RPMI8226 (cell line): ENCODE measurements around the gene PLEKHM2.
"Not testable (repeated sequence)": the region's sequence is repeated elsewhere in the genome, so short reads cannot be mapped to it uniquely, and the experiment has no call there.

Source experiments
- DNase-seq: peaks from one replicate; pipeline ENCODE4 v3.0.0-alpha.2; 2015

The PLEKHM2 gene

DNA sequence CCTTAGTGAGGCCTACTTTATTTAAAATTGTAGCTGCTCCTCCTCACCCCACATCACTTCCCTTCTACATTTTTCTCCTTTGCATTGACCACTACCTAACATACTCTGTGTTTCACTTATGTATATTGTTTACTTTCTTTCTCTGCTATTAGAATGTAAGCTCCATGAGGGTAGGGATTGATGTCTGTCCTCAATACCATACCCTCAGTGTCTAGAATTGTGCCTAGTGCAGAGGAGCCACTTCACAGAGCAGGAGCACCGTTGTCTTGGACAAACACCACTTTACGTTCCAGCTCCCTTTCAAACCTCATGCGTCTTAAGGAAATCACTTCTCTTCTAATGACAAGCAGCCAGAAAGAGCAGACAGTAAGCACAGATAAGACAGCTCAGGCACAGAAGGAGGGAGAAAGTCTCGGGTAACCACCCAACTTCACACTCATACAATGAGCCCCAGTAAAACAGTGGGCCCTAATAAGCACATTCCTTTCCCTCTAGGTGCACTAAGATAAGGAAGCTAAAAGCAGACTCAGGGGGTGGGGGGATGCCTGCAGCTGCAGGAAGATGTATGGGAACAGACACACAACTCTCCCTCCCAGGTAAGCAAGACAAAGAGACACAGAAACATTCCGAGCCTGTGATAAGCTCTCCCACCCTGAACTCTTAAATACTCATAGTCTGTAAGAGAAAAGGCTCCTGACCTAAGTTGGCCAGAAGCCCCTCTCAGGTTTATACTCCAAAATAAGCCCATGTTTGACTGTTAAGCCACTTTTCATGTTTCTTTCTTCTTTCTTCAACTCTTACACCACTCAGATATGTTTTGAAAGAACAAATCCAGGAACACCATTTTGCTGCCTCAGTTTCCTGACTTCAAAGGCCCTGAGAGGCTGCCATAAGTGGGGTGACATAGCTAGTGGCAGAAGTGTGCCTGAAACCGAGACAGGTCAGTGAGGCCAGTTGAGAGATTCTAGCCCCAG lies 7.1 kb upstream of the PLEKHM2 start:
- DNase-seq: no peak

GRCh38 chr1:15678578-15678977 lies 5.5 kb upstream of the PLEKHM2 start:
- peak; percentile 62 for DNase-seq

- no peak for DNase-seq
Observed at GRCh38 chr1:15680131-15680530, 4.0 kb upstream of the PLEKHM2 start.

DNA sequence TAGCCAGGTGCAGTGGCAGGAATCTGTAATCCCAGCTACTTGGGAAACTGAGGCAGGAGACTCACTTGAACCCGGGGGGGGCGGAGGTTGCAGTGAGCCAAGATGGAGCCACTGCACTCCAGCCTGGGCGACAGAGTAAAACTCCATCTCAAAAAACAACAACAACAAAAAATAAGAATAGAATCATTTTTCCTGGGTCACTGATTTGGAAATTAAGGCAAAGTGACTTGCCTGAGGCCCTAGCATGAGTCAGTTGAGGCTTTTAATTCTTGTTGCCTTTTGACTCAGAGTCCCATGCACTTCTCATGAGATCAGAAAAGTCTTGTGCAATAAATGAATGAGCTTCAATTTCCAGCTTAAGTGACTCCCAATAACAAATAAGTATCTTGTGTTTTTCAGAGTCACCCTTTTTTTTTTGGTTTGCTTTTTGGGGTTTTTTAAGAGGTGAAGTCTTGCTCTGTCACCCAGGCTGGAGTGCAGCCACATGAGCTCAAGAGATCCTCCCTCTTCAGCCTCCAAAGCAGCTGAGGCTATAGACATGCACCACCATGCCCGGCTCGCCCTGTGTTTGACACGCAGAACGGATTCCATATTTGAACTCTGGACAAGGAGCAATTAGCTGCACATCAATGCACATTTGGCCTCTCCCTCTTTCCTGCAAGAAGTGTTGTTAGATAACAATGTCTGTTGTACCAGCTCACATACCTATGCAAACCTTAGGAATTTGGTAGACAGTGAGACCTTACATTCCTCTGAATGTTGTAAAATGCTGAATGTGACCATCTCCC lies 3.4 kb upstream of the PLEKHM2 start:
- no peak for DNase-seq

DNA sequence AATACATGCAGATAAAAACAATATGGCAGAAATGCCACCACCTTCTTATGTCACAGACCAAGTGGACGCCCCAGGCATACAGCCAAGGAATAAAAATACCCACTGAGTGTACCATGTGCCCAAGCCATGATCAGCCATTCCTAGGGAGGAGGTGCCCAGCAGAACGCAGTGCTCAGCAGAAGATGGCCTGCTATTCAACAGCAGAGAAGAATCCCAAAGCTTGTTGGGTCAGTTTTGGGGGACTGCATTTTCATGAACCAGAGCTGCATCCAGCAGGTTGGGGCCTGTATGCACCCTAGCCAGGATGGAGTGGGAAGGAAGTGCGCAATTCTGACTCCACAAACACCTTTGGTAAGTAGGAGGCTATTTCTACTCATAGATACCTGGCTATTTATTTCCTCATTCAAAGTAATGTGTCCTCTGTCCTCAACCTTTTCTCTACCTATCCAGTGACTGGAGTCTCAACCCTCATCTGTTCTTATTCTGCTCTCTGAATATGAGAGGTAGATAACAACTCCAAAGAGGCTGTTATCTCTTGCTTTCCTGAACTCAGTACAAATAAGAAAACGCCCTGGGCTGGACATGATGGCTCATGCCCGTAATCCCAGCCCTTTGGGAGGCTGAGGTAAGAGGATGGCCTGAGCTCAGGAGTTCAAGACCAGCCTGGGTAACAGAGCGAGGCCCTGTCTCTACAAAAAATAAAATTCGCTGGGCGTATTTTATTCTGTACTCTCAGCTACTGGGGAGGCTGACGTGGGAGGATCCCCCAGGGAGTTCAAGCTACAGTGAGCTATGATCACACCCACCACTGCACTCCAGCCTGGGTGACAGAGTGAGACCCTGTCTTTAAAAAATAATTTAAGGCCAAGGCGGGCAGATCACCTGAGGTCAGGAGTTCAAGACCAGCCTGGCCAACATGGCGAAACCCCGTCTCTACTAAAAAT lies 2.5 kb upstream of the PLEKHM2 start:
- DNase-seq: peak; percentile 31

DNA sequence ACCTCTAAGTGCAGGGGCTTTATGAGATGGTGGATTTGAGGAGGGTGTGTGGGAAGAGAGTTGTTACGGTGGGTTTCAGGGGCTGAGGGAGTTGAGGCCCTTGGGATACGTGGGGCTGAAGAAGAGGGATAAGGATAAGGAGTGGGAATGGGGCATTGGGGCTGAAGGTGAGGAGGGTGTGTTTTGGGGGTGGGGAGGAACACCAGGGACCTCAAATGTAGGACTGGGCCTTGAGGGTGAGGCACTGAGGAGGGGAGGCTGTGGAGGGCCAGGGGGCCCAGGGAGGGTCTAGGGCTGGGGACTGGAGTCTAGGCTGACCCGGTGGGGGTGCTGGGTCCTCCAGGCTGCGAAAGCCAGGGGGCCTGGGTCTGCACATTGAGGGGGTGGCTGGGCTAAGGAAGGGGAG lies 1.2 kb upstream of the PLEKHM2 start:
- no peak for DNase-seq

GRCh38 chr1:15683345-15684039 lies 628 bp upstream of the PLEKHM2 start:
- no peak for DNase-seq

DNA sequence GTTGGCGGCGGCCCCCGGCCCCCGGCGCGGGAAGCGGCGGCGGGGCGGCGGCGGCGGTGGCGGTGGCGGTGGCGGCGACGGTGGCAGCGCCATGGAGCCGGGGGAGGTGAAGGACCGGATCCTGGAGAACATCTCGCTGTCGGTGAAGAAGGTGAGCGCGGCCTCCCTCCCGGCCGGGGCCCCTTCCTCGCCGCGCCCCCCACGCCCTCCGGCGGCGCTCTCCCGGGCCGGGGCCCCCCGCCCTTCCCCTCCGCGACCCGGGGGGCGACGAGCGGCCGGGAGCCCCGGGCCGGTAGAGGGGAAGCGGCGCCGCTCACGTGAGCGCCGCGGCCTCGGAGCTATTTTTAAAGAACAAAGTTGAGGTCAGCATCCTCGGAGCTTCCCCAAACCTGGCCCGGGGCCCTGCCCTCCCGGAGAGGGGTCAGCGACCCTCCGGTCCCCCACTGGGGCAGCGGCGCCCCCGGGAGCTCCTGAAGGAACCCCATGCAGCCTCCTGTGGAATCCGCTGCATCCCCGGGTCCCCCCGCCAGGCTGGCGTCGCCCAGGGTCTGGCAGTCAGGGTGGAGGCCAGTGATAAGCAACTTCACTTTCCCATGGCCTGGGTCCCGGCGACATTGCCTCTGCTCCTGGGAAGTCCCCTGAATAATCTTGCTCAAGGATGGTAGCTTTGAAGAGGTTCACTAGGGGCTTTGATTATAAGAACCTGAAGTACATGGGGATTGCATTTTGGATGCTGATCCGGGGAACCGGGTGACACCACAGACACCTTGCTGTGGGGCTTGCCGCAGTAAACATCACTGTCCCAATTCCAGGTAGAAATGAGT lies 560 bp downstream of the PLEKHM2 start:
- peak; percentile 51 for DNase-seq

DNA sequence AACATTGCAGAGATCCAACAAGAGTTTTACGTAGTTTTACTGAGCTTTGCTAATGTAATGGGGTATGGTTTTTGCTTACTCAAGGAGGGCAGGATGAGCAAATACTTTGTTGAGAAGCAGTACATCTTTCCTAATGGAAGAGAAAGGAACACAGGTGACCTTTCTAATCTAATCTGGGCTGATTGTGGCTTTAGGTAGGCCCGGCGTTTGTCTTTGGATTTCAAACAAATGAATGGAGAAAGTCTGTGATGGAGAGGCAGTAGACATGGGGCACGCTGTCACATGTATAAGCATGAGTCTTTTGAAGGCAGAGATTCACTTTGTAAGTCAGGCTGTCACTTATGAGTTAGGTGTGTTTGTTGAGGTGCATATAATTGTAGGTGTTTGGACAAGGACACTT lies 1.7 kb downstream of the PLEKHM2 start:
- DNase-seq: no peak

- DNase-seq: no peak
Observed at GRCh38 chr1:15687446-15687845, 3.3 kb downstream of the PLEKHM2 start.

- no peak for DNase-seq
Observed at GRCh38 chr1:15690317-15690716, 6.2 kb downstream of the PLEKHM2 start.

- DNase-seq: no peak
Observed at GRCh38 chr1:15691434-15692032, 7.4 kb downstream of the PLEKHM2 start.

GRCh38 chr1:15692121-15692682 lies 8.1 kb downstream of the PLEKHM2 start:
- no peak for DNase-seq

- DNase-seq: no peak
Observed at GRCh38 chr1:15693371-15693770, 9.3 kb downstream of the PLEKHM2 start.

GRCh38 chr1:15696956-15697521 lies 12.9 kb downstream of the PLEKHM2 start:
- DNase-seq: peak; percentile 94

- DNase-seq: no peak
Observed at GRCh38 chr1:15698201-15698600, 14.1 kb downstream of the PLEKHM2 start.

DNA sequence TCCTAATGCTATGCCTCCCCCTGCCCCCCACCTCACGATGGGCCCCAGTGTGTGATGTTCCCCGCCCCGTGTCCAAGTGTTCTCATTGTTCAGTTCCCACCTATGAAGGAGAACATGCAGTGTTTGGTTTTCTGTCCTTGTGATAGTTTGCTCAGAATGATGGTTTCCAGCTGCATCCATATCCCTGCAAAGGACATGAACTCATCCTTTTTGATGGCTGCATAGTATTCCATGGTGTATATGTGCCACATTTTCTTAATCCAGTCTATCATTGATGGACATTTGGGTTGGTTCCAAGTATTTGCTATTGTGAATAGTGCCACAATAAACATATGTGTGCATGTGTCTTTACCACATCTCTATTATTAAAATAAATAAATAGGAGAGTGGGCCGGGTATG lies 15.2 kb downstream of the PLEKHM2 start:
- DNase-seq: not testable (repeated sequence)

GRCh38 chr1:15700508-15700907 lies 16.4 kb downstream of the PLEKHM2 start:
- no peak for DNase-seq

DNA sequence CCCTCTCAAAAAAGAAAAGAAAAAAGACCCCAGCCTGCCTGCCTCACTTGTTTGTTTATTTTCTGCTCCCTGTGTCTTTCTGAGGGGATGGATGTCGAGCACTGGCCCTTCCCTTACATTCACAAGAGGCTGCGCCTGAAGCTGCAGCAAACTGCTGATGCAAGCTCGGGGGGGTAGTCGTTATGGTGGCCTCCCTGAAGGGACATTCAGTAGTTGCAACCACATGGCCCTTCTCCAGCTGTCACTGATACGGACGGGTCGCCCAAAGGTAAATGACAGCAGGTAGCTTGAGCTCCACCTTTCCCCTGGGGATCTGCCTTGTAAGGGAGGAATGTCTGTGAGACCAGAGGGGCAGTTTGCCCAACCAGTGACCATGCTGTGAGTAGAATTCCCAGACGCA lies 17.7 kb downstream of the PLEKHM2 start:
- no peak for DNase-seq
